Measurements from ENCODE around the gene NR1H3. TPM values are rescaled to one million over a fixed set of nuclear protein-coding genes. Genes with fewer than 3 reads are reported as not detected.

The NR1H3 gene
- total RNA-seq, 6 experiments from 2014 or later, result 5.4 to 11.2 (median 9.2) TPM

GRCh38 chr11:47276923-47277322 lies 19.1 kb downstream of the NR1H3 start:
- no peak overlapping the region for H3K27ac Mint-ChIP-seq
- TF ChIP-seq, protein P1, sequence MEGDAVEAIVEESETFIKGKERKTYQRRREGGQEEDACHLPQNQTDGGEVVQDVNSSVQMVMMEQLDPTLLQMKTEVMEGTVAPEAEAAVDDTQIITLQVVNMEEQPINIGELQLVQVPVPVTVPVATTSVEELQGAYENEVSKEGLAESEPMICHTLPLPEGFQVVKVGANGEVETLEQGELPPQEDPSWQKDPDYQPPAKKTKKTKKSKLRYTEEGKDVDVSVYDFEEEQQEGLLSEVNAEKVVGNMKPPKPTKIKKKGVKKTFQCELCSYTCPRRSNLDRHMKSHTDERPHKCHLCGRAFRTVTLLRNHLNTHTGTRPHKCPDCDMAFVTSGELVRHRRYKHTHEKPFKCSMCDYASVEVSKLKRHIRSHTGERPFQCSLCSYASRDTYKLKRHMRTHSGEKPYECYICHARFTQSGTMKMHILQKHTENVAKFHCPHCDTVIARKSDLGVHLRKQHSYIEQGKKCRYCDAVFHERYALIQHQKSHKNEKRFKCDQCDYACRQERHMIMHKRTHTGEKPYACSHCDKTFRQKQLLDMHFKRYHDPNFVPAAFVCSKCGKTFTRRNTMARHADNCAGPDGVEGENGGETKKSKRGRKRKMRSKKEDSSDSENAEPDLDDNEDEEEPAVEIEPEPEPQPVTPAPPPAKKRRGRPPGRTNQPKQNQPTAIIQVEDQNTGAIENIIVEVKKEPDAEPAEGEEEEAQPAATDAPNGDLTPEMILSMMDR (IDR thresholded peaks at IDR 0.05), result no peak
- H3K36me3 Mint-ChIP-seq (ENCODE audit: low read depth), result peaks cover 18% of the 10 kb centered on the region
- H3K4me1 Mint-ChIP-seq (ENCODE audit: low read depth), result peaks cover 21% of the 10 kb centered on the region
- H3K4me3 Mint-ChIP-seq, result no peak overlapping the region
- no peak for DNase-seq
- H3K27me3 Mint-ChIP-seq (ENCODE audit: insufficient read depth), result no peaks in the 10 kb centered on the region; the same call in 1 of the 2 replicates
- H3K9me3 Mint-ChIP-seq, result no peaks in the 10 kb centered on the region

DNA sequence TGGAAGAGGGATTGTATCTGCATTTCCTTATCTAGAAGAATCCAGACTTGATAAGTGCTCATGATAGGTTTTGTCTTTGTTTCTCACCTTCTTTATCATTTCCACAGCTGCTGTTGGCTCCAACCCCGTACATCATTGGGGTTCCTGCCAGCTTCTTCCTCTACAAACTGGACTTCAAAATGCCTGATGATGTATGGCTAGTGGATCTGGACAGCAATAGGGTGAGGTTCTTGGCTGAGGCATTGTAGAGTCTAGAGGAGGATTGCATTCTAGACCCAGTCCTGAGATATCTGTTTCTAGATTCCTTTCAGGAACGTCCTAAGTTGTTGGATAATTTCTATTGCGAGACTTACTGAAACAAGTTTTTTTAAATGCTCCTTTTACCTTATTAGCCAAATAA lies 20.3 kb downstream of the NR1H3 start:
- H3K9me3 Mint-ChIP-seq, result no peaks in the 10 kb centered on the region

DNA sequence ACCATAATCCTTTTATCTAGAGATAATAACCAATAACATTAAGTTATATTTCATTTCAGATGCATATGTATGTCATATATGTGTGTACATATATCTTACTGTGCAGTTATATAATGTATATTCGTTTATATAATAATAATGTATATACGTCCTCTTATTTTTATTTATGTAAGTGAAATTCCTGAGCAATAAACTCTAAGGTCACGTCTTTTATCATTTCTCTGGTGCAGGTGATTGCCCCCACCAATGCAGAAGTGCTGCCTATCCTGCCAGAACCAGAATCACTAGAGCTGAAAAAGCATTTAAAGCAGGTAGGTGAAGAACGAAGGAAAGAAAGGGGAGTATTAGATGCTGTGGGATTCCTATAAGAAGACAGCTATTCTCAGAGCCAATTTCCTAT lies 21.0 kb downstream of the NR1H3 start:
- Mint-ChIP-seq H3K27me3 (ENCODE audit: insufficient read depth) (no peaks in the 10 kb centered on the region; the same call in 1 of the 2 replicates), H3K4me3 (no peak overlapping the region)

More for the DNA sequence above, 20.3 kb downstream of the NR1H3 start:
- Mint-ChIP-seq H3K36me3 (ENCODE audit: low read depth) (peaks cover 25% of the 10 kb centered on the region), H3K4me1 (ENCODE audit: low read depth) (peaks cover 10% of the 10 kb centered on the region), H3K27me3 (ENCODE audit: insufficient read depth) (no peaks in the 10 kb centered on the region; the same call in 1 of the 2 replicates), H3K27ac (peak overlapping the region; percentile 38; the same call in 1 of the 2 replicates), H3K4me3 (no peak overlapping the region)
- no peak for DNase-seq
- TF ChIP-seq, protein P1 (IDR thresholded peaks at IDR 0.05), result no peak

DNA sequence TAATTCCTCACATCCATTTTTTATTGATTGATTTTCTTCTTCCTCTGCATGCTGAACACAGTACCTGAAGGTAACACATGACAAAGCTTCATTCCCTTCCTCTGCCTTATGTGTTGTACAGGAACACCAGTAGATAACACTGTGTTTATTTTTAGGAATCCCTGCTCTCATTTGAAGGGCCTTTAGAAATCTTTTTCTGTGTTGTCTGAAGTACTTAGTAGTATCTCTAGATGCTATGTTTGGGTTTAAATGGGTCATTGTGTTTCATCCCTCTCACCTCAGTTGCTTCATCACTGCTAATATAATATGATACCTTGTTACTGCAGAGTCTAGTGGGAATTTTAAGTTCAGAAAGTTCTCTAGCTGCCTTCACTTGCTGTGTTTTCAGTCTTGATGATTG lies 22.3 kb downstream of the NR1H3 start:
- Mint-ChIP-seq H3K4me1 (ENCODE audit: low read depth) (peaks cover 9% of the 10 kb centered on the region), H3K4me3 (no peak overlapping the region), H3K9me3 (no peaks in the 10 kb centered on the region), H3K27me3 (ENCODE audit: insufficient read depth) (no peaks in the 10 kb centered on the region), H3K36me3 (ENCODE audit: low read depth) (peaks cover 31% of the 10 kb centered on the region), H3K27ac (no peak overlapping the region)
- TF ChIP-seq, protein P1 (IDR thresholded peaks at IDR 0.05), result no peak
- no peak for DNase-seq

More for the DNA sequence above, 21.0 kb downstream of the NR1H3 start:
- Mint-ChIP-seq H3K27ac (no peak overlapping the region), H3K9me3 (no peaks in the 10 kb centered on the region), H3K4me1 (ENCODE audit: low read depth) (peaks cover 9% of the 10 kb centered on the region), H3K36me3 (ENCODE audit: low read depth) (peaks cover 25% of the 10 kb centered on the region)
- TF ChIP-seq, protein P1 (IDR thresholded peaks at IDR 0.05), result no peak
- DNase-seq, result no peak

DNA sequence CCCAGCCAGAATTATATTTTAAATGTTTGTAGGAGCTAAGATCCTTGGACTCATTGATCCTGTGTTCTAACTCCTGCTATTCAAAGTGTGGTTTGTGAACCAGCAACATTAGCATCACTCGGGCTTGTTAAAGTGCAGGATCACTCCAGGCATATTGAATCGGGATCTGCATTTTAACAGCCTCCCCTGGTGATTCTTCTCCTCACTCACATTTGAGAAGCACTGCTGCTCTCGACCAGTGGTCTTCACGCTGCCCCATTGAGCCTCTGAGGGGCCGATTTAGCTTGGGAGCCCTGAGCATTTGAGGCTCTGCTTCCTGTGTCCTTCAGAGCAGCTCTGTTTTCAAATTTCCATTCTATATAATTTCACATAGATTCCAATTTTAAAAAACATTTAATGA lies 23.1 kb downstream of the NR1H3 start:
- Mint-ChIP-seq H3K4me3 (no peak overlapping the region), H3K27ac (no peak overlapping the region), H3K9me3 (no peaks in the 10 kb centered on the region), H3K27me3 (ENCODE audit: insufficient read depth) (no peaks in the 10 kb centered on the region), H3K4me1 (ENCODE audit: low read depth) (peaks cover 9% of the 10 kb centered on the region), H3K36me3 (ENCODE audit: low read depth) (peaks cover 35% of the 10 kb centered on the region)
- TF ChIP-seq, protein P1 (IDR thresholded peaks at IDR 0.05), result no peak
- DNase-seq, result no peak

DNA sequence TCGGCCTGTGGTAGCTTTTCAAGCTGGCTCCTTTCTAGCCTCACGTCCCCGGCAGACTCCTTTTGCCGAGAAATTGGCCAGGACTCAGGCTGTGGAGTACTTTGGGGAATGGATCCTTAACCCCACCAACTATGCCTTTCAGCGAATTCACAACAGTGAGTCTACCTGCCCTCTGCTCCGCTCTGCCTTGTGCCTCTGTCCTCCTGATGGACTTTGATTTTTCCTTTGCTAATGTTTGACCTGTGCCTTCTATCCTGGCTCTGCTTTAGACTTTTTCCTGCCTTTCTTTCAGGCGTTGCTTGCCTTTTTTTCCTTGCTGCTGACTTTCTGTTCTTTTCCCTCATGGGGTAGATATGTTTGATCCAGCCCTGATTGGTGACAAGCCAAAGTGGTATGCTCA lies 24.7 kb downstream of the NR1H3 start:
- Mint-ChIP-seq H3K4me1 (ENCODE audit: low read depth) (peaks cover 7% of the 10 kb centered on the region), H3K9me3 (no peaks in the 10 kb centered on the region), H3K27me3 (ENCODE audit: insufficient read depth) (no peaks in the 10 kb centered on the region), H3K27ac (no peak overlapping the region; the same call in 1 of the 2 replicates), H3K4me3 (no peak overlapping the region), H3K36me3 (ENCODE audit: low read depth) (peaks cover 25% of the 10 kb centered on the region)
- DNase-seq, result no peak
- TF ChIP-seq, protein P1 (IDR thresholded peaks at IDR 0.05), result no peak

All from HFFc6 (cell line).